Mesenchymal stem cell (in vitro differentiated cells and primary cell): ENCODE measurements around the gene MUS81.

Experiments
- DNase-seq: peaks from one replicate; pipeline ENCODE4 v3.0.0-alpha.2; 2013
- H2AFZ ChIP-seq: one replicate; pipeline ENCODE4 v1.6.1; 2013; ENCODE audit warnings: low read depth, mild to moderate bottlenecking, control low read depth, inconsistent platforms, low read length, moderate library complexity
- H2AK5ac ChIP-seq: 2 replicates; pipeline ENCODE4 v1.6.1; 2013; ENCODE audit warnings: low read length, moderate library complexity, mild to moderate bottlenecking, inconsistent platforms; ENCODE audit not compliant: severe bottlenecking
- H2BK120ac ChIP-seq: one replicate; pipeline ENCODE4 v1.6.1; 2013; ENCODE audit warnings: low read depth, mild to moderate bottlenecking, inconsistent platforms, low read length, moderate library complexity
- H2BK12ac ChIP-seq, 2 experiments: one replicate each; pipeline ENCODE4 v1.6.1; 2013; ENCODE audit warnings: inconsistent platforms in 2 of 2, low read length in 2 of 2, mild to moderate bottlenecking in 2 of 2, moderate library complexity in 2 of 2, control low read depth in 1 of 2
- H2BK15ac ChIP-seq: one replicate; pipeline ENCODE4 v1.6.1; 2013; ENCODE audit warnings: mild to moderate bottlenecking, low read depth, inconsistent platforms; ENCODE audit not compliant: poor library complexity, severe bottlenecking
- H2BK5ac ChIP-seq: 2 replicates; pipeline ENCODE4 v1.6.1; 2013; ENCODE audit warnings: low read depth, mild to moderate bottlenecking, low read length, control low read depth, inconsistent platforms; ENCODE audit not compliant: poor library complexity, severe bottlenecking
- H3K14ac ChIP-seq, 2 experiments: one replicate each; pipeline ENCODE4 v1.6.1; 2013; ENCODE audit warnings: inconsistent platforms in 2 of 2, low read length in 2 of 2, control low read depth in 1 of 2, mild to moderate bottlenecking in 1 of 2, moderate library complexity in 1 of 2
- H3K18ac ChIP-seq, 2 experiments: one replicate each; pipeline ENCODE4 v1.6.1; 2013; ENCODE audit warnings: inconsistent platforms in 2 of 2, low read length in 2 of 2, control low read depth in 1 of 2, low read depth in 1 of 2, mild to moderate bottlenecking in 1 of 2
- H3K23ac ChIP-seq, 2 experiments: one replicate each; pipeline ENCODE4 v1.6.1; 2013; ENCODE audit warnings: inconsistent platforms in 2 of 2, low read length in 2 of 2, mild to moderate bottlenecking in 2 of 2, moderate library complexity in 2 of 2, control low read depth in 1 of 2
- H3K27ac ChIP-seq: 2 replicates; pipeline ENCODE4 v1.5.1; 2013; ENCODE audit warnings: mild to moderate bottlenecking, moderate library complexity, low read length, control low read depth, inconsistent platforms; ENCODE audit not compliant: poor library complexity, severe bottlenecking
- H3K27me3 ChIP-seq, 2 experiments: 2 replicates each; pipeline versions ENCODE4 v1.6.1 to v1.7.0; 2013; ENCODE audit warnings: low read length in 2 of 2, mild to moderate bottlenecking in 2 of 2, moderate library complexity in 2 of 2, control low read depth in 1 of 2, inconsistent platforms in 1 of 2; ENCODE audit not compliant: control insufficient read depth in 1 of 2, insufficient read depth in 1 of 2
- H3K36me3 ChIP-seq, 2 experiments: 2 replicates each; pipeline versions ENCODE4 v1.6.1 to v1.7.0; 2013; ENCODE audit warnings: low read length in 2 of 2, control low read depth in 1 of 2, inconsistent platforms in 1 of 2, low read depth in 1 of 2, mild to moderate bottlenecking in 1 of 2; ENCODE audit not compliant: insufficient read depth in 2 of 2, control insufficient read depth in 1 of 2
- H3K4ac ChIP-seq, 2 experiments: one replicate each; pipeline ENCODE4 v1.6.1; 2013; ENCODE audit warnings: inconsistent platforms in 2 of 2, low read length in 2 of 2, mild to moderate bottlenecking in 2 of 2, moderate library complexity in 2 of 2, control low read depth in 1 of 2, low read depth in 1 of 2
- H3K4me1 ChIP-seq: 2 replicates; pipeline ENCODE4 v1.6.1; 2013; ENCODE audit warnings: low read depth, low read length, control low read depth; ENCODE audit not compliant: control insufficient read depth, insufficient read depth
- H3K4me2 ChIP-seq: 2 replicates; pipeline ENCODE4 v1.6.1; 2013; ENCODE audit warnings: low read length, mild to moderate bottlenecking, inconsistent platforms; ENCODE audit not compliant: poor library complexity, severe bottlenecking
- H3K4me3 ChIP-seq, 2 experiments: 2 replicates each; pipeline versions ENCODE4 v1.5.1 to v1.7.0; 2013; ENCODE audit warnings: low read length in 2 of 2, mild to moderate bottlenecking in 2 of 2, control low read depth in 1 of 2, low read depth in 1 of 2; ENCODE audit not compliant: insufficient read depth in 1 of 2
- H3K79me1 ChIP-seq: replicated peaks from 2 replicates; pipeline ENCODE4 v1.6.1; 2013; ENCODE audit warnings: mild to moderate bottlenecking, control low read depth, low read length, inconsistent platforms; ENCODE audit not compliant: poor library complexity, severe bottlenecking
- H3K9ac ChIP-seq: 2 replicates; pipeline ENCODE4 v1.7.0; 2013; ENCODE audit warnings: mild to moderate bottlenecking, low read length, moderate library complexity
- H3K9me3 ChIP-seq: 2 replicates; pipeline ENCODE4 v1.7.0; 2013; ENCODE audit warnings: mild to moderate bottlenecking, low read length; ENCODE audit not compliant: control insufficient read depth
- H4K8ac ChIP-seq: one replicate; pipeline ENCODE4 v1.6.1; 2013; ENCODE audit warnings: inconsistent platforms, mild to moderate bottlenecking, low read length, moderate library complexity
- H4K91ac ChIP-seq: one replicate; pipeline ENCODE4 v1.6.1; 2013; ENCODE audit warnings: mild to moderate bottlenecking, low read length, inconsistent platforms
- WGBS: methylation state at CpG from one replicate; pipeline ENCODE4 v1.1.7; 2013; ENCODE audit warnings: mixed read lengths; 5-methylcytosine and 5-hydroxymethylcytosine counted together

Gene MUS81

GRCh38 chr11:65857500-65857852 lies 2.8 kb upstream of the MUS81 start:
- Histone ChIP-seq H3K27ac (peak overlapping the region; percentile 90), H2BK12ac (peak overlapping the region in 1 of 2 experiments; percentile 55), H3K4ac (peak overlapping the region; percentile 79 to 99), H3K4me2 (no peak overlapping the region), H3K4me1 (peaks cover 40% of the 10 kb centered on the region), H4K91ac (peak overlapping the region; percentile 16), H2BK15ac (peak overlapping the region; percentile 73), H3K14ac (peak overlapping the region in 1 of 2 experiments; percentile 98), H2BK120ac (peak overlapping the region; percentile 90), H2AFZ (no peak overlapping the region), H3K18ac (peak overlapping the region; percentile 97 to 98), H3K36me3 (peaks cover 46 to 48% of the 10 kb centered on the region in 2 experiments), H3K4me3 (peak overlapping the region; percentile 82 to 94), H3K23ac (peak overlapping the region in 1 of 2 experiments; percentile 90), H2BK5ac (peak overlapping the region; percentile 97), H3K9me3 (no peaks in the 10 kb centered on the region), H3K79me1 (peaks cover 2% of the 10 kb centered on the region), H2AK5ac (no peak overlapping the region), H3K9ac (peak overlapping the region; percentile 94), H3K27me3 (no peaks in the 10 kb centered on the region), H4K8ac (peak overlapping the region; percentile 38)
- DNase-seq = no peak
- WGBS = under 1% methylated on average over 35 of the region's 49 CpGs

GRCh38 chr11:65857853-65858680 lies 2.2 kb upstream of the MUS81 start, which contains the start of gene CFL1:
CFL1 (minus strand) TSS chr11:65858180; CDS start chr11:65858099, 81 bp downstream.
- Histone ChIP-seq H3K27ac (peak within 1 kb of the TSS; percentile 97), H2AK5ac (peak within 1 kb of the TSS; percentile 17), H3K4me3 (peak within 1 kb of the TSS; percentile 82 to 94), H2BK15ac (peak within 1 kb of the TSS; percentile 89), H3K9me3 (no peaks in the 10 kb centered on the region), H4K8ac (peak within 1 kb of the TSS; percentile 66), H2BK12ac (peak within 1 kb of the TSS in 1 of 2 experiments; percentile 70), H3K9ac (peak within 1 kb of the TSS; percentile 94), H2BK120ac (peak within 1 kb of the TSS; percentile 90), H3K79me1 (peaks cover 3% of the 10 kb centered on the region), H3K27me3 (no peaks in the 10 kb centered on the region), H3K23ac (peak within 1 kb of the TSS in 1 of 2 experiments; percentile 90), H3K4me2 (peak within 1 kb of the TSS; percentile 72), H2AFZ (peak within 1 kb of the TSS; percentile 34), H3K4ac (peak within 1 kb of the TSS; percentile 79 to 99), H3K4me1 (peaks cover 41% of the 10 kb centered on the region), H4K91ac (peak within 1 kb of the TSS; percentile 92), H3K36me3 (peaks cover 46 to 48% of the 10 kb centered on the region in 2 experiments), H3K18ac (peak within 1 kb of the TSS; percentile 97 to 99), H3K14ac (peak within 1 kb of the TSS in 1 of 2 experiments; percentile 98), H2BK5ac (peak within 1 kb of the TSS; percentile 97)
- peak; percentile 98 for DNase-seq
- WGBS = under 1% methylated on average over 70 of the region's 92 CpGs

- WGBS = 2% methylated on average over 10 of the region's 10 CpGs
These were observed 1.5 kb upstream of the MUS81 start for GRCh38 chr11:65858681-65859087.

More at GRCh38 chr11:65858681-65859087, 1.5 kb upstream of the MUS81 start:
- Histone ChIP-seq H2AFZ (no peak overlapping the region), H4K91ac (no peak overlapping the region), H3K79me1 (peaks cover 6% of the 10 kb centered on the region), H2BK5ac (peak overlapping the region; percentile 54), H2BK120ac (no peak overlapping the region), H4K8ac (peak overlapping the region; percentile 35), H3K4me1 (peaks cover 45% of the 10 kb centered on the region), H3K14ac (no peak overlapping the region), H3K4me2 (peak overlapping the region; percentile 72), H3K18ac (peak overlapping the region; percentile 74 to 77), H3K23ac (no peak overlapping the region), H3K27me3 (no peaks in the 10 kb centered on the region), H3K27ac (peak overlapping the region; percentile 97), H2BK12ac (peak overlapping the region in 1 of 2 experiments; percentile 70), H3K4ac (peak overlapping the region; percentile 52 to 63), H2BK15ac (no peak overlapping the region), H3K4me3 (peak overlapping the region; percentile 49 to 94), H3K9ac (peak overlapping the region; percentile 94), H3K9me3 (no peaks in the 10 kb centered on the region), H3K36me3 (peaks cover 46 to 48% of the 10 kb centered on the region in 2 experiments), H2AK5ac (peak overlapping the region; percentile 17)
- no peak for DNase-seq
